Stimulated activated CD8-positive, alpha-beta memory T cell treated with anti-CD3 and anti-CD28 coated beads, Interleukin-7, amount 100 ng/mL, for 48 hours (primary cell): ENCODE measurements around the gene BEND5.

Source experiments
- DNase-seq, 2 donors: peaks; one replicate each; pipeline ENCODE4 v3.0.0-alpha.2; 2020; ENCODE audit warnings: low read depth in 1 of 2; ENCODE audit errors: extremely low read depth in 1 of 2

The BEND5 gene

DNA sequence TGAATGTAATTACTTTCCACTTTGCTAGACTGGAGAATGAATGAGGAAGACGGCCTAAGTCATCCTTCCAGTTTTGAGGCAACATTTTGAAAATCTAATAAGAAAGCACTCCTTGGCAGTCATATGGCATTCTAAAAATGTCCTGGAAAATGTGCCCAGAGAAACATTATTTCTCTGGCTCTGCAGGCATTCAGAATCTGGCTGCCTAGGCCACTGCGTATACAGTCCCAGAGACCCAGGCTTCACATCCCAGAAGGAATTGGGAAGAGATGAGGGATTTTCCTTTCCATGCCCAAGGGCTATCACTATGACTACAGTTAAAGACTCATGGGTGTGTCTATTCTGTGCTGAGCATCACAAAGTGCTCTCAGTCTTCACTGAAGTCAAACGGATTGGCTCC is 92.9 kb downstream of the BEND5 start:
- DNase-seq: no peak

DNA sequence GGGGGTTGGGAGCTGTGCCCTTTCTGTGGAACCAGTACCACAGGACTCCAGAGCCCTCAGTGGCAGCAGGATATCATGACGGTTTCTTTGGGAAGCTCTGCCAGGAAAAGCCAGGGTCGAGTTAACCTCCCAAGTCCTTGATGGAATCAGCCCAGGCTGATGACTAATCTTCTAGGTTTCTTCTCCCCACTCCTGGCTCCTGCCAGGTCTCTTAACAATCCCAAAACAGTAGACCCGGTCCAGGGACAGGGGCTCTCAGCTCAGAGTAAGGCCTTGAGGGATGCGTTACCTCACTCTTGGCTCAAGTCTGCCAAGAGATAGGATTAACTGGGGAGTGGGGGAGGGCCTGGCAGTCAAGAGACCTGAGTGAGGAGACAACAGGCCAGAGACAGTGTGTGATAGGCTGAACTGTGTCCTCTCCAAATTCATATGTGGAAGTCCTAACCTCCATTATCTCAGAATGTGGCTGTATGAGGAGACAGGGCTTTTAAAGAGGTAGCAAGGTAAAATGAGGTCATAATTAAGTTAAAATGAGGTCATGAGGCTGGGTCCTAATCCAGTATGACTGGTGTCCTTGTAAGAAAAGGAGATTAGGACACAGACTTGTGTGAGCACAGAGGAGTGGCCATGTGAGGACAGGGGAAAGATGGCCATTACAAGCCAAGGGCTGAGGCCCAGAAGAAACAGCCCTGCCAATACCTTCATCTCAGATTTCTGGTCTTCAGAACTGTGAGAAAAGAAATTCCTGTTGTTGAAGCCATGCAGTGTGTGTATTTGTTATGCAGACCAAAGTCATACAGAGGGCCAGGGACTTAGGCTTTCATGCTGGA is 95.0 kb downstream of the BEND5 start:
- no peak for DNase-seq

DNA sequence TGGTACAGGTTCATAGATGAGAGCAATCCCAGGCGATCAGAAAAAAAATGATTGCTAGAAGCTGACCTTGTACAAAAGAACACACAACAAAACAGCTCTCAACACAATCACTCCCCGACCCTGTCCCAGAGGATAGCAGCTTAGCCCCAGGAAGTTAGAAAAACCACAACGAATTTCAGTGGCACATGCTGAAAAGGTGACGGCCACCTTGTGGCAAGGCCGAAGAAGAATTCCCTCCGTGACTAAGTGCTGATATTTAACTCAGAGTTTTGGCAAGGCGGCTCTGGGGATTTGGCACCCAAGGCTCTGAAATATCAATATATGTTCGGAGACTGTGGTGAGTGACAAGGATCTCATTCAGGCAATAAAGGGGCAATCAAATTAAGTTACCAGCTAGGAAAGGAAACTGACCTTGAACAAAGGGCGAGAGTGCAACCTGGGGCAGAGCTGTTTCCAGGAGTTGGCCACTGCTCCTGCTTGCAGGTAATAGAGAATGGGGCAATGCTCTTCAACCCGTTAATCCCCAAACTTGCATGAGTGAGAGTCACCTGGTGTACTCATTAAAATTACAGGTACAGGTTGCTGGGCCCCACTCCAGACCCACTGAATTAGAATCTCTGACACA is 96.2 kb downstream of the BEND5 start:
- no peak for DNase-seq

DNA sequence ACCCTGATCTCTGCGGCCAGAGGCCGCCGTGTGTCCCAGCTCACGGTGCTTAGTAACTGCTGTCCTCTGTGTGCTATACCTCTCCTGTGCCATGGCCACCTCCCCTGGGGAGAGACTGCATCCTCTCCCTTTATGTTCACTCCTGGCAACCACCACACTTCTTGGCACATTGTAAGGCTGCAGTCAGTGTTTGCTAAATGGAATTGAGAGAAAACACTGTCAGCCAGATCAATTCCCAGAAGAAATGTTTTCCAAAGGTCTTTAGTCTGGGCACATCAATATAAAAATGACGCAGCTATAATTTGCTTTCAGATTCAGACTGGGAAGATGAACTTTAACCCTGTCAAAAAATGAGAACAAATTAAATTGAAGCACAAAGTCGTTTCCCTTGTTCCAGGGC is 96.8 kb downstream of the BEND5 start:
- no peak for DNase-seq

DNA sequence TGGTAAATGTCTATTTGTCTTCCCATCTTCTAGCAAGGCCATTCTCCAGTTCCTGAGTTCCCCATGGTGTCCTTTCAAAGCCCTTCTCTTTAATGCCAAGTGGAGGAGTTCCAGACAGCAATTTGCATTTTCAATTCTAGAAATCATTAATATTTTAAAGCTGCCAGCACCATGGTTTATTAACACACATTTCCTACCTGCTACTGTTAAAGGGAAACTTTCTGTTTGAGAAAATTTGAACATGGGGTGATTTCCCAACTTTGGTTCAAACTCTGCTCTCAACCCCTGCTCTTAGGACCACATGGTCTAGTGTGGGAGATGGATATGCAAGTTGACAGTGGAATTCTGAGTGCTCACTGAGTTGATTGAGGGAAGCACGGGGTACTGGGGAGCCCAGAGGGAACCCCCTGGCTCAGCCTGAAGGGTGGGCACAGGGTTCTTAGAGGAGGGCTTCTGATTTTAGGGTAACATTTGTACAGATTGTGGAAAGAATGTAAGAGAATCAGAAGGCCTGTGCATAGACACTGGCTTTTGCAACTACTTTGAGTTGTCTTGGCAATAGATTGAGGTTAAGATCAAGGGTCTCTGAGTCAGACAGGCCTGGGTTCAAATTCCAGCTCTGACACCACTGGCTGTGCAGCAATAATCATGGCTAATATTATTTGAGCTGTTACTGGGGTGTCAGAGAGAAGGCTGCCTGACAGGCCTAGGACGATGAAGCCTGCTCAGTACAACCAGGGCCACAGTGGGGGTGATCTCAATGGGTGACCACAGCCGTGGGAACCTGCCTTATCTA is 97.8 kb downstream of the BEND5 start:
- DNase-seq: no peak
